Measurements from ENCODE around the gene OR52E5. TPM values are rescaled to one million over a fixed set of nuclear protein-coding genes. Genes with fewer than 3 reads are reported as not detected.

OR52E5 gene
- total RNA-seq, 1 experiment from 2014 or later = not detected

- no peaks in the 10 kb centered on the region for H3K36me3 ChIP-seq (ENCODE audit: insufficient read depth, low read length, poor library complexity, severe bottlenecking)
- H3K4me3 ChIP-seq (ENCODE audit: low read depth, low read length, poor library complexity, severe bottlenecking) = no peak overlapping the region
- BruUV-seq (replicated peaks) = no TSS peak
- ChIA-PET CTCF (no interaction called here), POLR2A (ENCODE audit: low non-redundant PET) (no interaction called here)
- no peak overlapping the region for H3K27ac ChIP-seq (ENCODE audit: low read depth, low read length, poor library complexity, severe bottlenecking)
- no peaks in the 10 kb centered on the region for H3K27me3 ChIP-seq (replicated peaks; ENCODE audit: insufficient read depth, low read depth, low read length, poor library complexity)
- intact Hi-C loops (cut with micrococcal nuclease; ENCODE audit: unreplicated experiment) = no loop called here
- TF ChIP-seq CTCF (conservative IDR thresholded peaks at IDR 0.05; ENCODE audit: low read depth, low read length) (no peak), EZH2 (IDR thresholded peaks at IDR 0.05; ENCODE audit: borderline replicate concordance, low read depth, low read length, poor library complexity, severe bottlenecking) (no peak)
- no peaks in the 10 kb centered on the region for H3K9me3 ChIP-seq (ENCODE audit: low read depth, low read length, poor library complexity, severe bottlenecking)
- DNase-seq (ENCODE audit: low spot score) = no peak
- no peaks in the 10 kb centered on the region for H3K4me1 ChIP-seq (ENCODE audit: insufficient read depth, low read length, poor library complexity, severe bottlenecking)
These were observed 35.8 kb downstream of the OR52E5 start for GRCh38 chr11:5928811-5929210.

GRCh38 chr11:5929571-5930368 lies 36.8 kb downstream of the OR52E5 start:
- H3K27ac ChIP-seq (ENCODE audit: low read depth, low read length, poor library complexity, severe bottlenecking) = no peak overlapping the region
- POLR2A ChIA-PET (ENCODE audit: low non-redundant PET) = no interaction called here
- intact Hi-C loops (cut with micrococcal nuclease; ENCODE audit: unreplicated experiment) = no loop called here
- no peak overlapping the region for H3K4me3 ChIP-seq (ENCODE audit: low read depth, low read length, poor library complexity, severe bottlenecking)
- no peaks in the 10 kb centered on the region for H3K36me3 ChIP-seq (ENCODE audit: insufficient read depth, low read length, poor library complexity, severe bottlenecking)
- CTCF ChIA-PET = no interaction called here
- no peak for DNase-seq (ENCODE audit: low spot score)
- no TSS peak for BruUV-seq (replicated peaks)
- no peaks in the 10 kb centered on the region for H3K9me3 ChIP-seq (ENCODE audit: low read depth, low read length, poor library complexity, severe bottlenecking)
- no peaks in the 10 kb centered on the region for H3K27me3 ChIP-seq (replicated peaks; ENCODE audit: insufficient read depth, low read depth, low read length, poor library complexity)
- no peak for TF ChIP-seq EZH2 (IDR thresholded peaks at IDR 0.05; ENCODE audit: borderline replicate concordance, low read depth, low read length, poor library complexity, severe bottlenecking)
- TF ChIP-seq CTCF (conservative IDR thresholded peaks at IDR 0.05; ENCODE audit: low read depth, low read length) = no peak
- no peaks in the 10 kb centered on the region for H3K4me1 ChIP-seq (ENCODE audit: insufficient read depth, low read length, poor library complexity, severe bottlenecking)

DNA sequence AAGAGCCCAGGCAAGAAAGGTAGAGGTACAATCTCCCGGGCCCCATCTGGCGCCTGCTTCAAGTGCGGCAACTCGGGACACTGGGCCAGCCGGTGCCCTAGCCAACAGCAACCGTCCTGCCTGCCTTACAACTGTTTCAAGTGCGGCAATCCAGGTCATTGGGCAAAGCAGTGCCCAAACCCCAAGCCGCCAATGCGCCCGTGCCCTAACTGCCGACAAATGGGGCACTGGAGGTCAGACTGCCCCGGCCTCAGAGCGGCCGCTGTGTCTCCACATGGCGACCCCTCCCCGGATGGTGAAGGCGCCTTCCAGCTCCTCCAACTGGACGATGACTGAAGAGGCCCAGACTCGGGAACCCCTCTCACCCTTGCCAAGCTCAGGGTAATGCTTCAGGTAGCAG lies 37.6 kb downstream of the OR52E5 start:
- ChIA-PET POLR2A (ENCODE audit: low non-redundant PET) (no interaction called here), CTCF (no interaction called here)
- BruUV-seq (replicated peaks) = no TSS peak
- no peak for DNase-seq (ENCODE audit: low spot score)
- no peak for TF ChIP-seq EZH2 (IDR thresholded peaks at IDR 0.05; ENCODE audit: borderline replicate concordance, low read depth, low read length, poor library complexity, severe bottlenecking)
- no peak for TF ChIP-seq CTCF (conservative IDR thresholded peaks at IDR 0.05; ENCODE audit: low read depth, low read length)
- Histone ChIP-seq H3K4me3 (ENCODE audit: low read depth, low read length, poor library complexity, severe bottlenecking) (no peak overlapping the region), H3K27ac (ENCODE audit: low read depth, low read length, poor library complexity, severe bottlenecking) (no peak overlapping the region), H3K4me1 (ENCODE audit: insufficient read depth, low read length, poor library complexity, severe bottlenecking) (no peaks in the 10 kb centered on the region), H3K27me3 (replicated peaks; ENCODE audit: insufficient read depth, low read depth, low read length, poor library complexity) (no peaks in the 10 kb centered on the region), H3K9me3 (ENCODE audit: low read depth, low read length, poor library complexity, severe bottlenecking) (no peaks in the 10 kb centered on the region), H3K36me3 (ENCODE audit: insufficient read depth, low read length, poor library complexity, severe bottlenecking) (no peaks in the 10 kb centered on the region)
- intact Hi-C loops (cut with micrococcal nuclease; ENCODE audit: unreplicated experiment) = no loop called here

Data from A673 (cell line).